Measurements from ENCODE around the gene ACACB. TPM values are rescaled to one million over a fixed set of nuclear protein-coding genes. Genes with fewer than 3 reads are reported as not detected.

ACACB gene
- total RNA-seq, 1 donor from 2014 or later, result 140 TPM

DNA sequence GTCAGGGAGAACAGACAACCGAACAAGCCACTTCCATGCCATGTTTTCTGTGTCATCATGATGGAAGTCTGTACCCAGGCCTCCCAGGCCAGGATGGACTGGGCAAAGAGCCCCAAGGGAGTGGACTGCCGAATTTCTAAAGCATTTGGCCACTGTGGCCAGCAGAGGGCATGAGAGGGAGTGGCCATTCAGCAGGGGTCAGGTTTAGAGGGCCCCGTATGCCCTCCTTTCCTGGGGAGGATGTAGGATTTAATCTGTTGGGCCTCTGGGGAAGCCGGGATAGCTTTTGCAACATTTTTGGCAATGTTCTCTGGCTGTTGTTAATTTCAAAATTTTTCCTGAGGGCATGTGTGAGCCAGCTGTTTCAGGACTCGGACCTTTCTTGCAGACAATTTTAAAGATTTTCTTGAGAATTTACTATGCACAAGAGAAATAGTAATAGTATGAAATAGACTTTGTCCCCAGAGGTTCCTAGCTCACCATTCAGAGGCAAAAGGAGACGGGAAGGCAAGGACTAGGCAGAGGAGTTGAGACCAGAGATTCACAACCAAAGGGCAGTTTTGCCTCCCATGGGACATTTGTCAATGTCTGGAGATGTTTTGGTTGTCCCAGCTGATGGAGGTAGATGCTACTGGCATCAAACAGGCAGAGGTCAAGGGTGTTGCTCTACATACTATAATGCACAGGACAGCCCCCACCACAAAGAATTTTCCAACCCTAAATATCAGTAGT, 18.0 kb downstream of the ACACB start:
- Histone ChIP-seq H3K27ac (peak overlapping the region in 1 of 2 donors; percentile 31), H3K36me3 (peaks cover 0 to under 1% of the 10 kb centered on the region in 2 donors), H3K9me3 (no peaks in the 10 kb centered on the region), H3K4me3 (no peak overlapping the region), H3K4me1 (peaks cover 0 to 6% of the 10 kb centered on the region in 2 donors), H3K27me3 (no peaks in the 10 kb centered on the region)
- DNase-seq (ENCODE audit: low spot score in 2 of 2), result no peak
- intact Hi-C loops (cut with DNase I), result no loop called here
- TF ChIP-seq, protein P1, sequence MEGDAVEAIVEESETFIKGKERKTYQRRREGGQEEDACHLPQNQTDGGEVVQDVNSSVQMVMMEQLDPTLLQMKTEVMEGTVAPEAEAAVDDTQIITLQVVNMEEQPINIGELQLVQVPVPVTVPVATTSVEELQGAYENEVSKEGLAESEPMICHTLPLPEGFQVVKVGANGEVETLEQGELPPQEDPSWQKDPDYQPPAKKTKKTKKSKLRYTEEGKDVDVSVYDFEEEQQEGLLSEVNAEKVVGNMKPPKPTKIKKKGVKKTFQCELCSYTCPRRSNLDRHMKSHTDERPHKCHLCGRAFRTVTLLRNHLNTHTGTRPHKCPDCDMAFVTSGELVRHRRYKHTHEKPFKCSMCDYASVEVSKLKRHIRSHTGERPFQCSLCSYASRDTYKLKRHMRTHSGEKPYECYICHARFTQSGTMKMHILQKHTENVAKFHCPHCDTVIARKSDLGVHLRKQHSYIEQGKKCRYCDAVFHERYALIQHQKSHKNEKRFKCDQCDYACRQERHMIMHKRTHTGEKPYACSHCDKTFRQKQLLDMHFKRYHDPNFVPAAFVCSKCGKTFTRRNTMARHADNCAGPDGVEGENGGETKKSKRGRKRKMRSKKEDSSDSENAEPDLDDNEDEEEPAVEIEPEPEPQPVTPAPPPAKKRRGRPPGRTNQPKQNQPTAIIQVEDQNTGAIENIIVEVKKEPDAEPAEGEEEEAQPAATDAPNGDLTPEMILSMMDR (IDR thresholded peaks at IDR 0.05), result peak in 2 of 3 experiments; percentile 18 to 22

DNA sequence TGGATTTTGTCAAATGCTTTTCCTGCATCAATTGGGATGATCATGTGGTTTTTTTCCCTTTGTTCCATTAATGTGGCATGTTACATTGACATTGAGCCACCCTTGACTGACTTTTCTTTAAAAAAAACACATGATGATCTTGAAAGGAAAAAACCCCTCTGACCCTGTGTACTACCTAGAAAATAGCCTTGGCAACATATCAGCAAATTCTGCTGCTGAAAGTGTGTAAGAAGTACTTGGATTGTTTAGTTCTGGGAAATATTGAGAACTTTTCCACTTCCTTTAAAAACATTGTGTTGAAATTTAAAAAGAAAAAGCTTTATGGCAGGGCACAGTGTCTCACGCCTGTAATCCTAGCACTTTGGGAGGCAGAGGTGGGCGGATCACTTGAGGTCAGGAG, 20.7 kb downstream of the ACACB start:
- H3K27ac ChIP-seq, result no peak overlapping the region
- intact Hi-C loops (cut with DNase I), result no loop called here
- H3K9me3 ChIP-seq, result no peaks in the 10 kb centered on the region
- H3K36me3 ChIP-seq, result peaks cover 0 to 11% of the 10 kb centered on the region in 2 donors
- H3K27me3 ChIP-seq, result no peaks in the 10 kb centered on the region
- H3K4me3 ChIP-seq, result no peak overlapping the region
- H3K4me1 ChIP-seq, result peaks cover 0 to 6% of the 10 kb centered on the region in 2 donors
- no peak for DNase-seq (ENCODE audit: low spot score in 2 of 2)
- TF ChIP-seq, protein P1 (IDR thresholded peaks at IDR 0.05), result no peak

DNA sequence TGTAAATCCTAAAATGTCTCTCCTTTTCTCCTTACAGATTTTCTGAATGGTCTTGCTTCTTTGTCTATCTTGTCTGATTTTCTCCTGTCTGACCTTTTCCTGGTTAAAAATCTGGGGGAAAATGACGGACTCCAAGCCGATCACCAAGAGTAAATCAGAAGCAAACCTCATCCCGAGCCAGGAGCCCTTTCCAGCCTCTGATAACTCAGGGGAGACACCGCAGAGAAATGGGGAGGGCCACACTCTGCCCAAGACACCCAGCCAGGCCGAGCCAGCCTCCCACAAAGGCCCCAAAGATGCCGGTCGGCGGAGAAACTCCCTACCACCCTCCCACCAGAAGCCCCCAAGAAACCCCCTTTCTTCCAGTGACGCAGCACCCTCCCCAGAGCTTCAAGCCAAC, 23.0 kb downstream of the ACACB start:
- Histone ChIP-seq H3K4me3 (no peak overlapping the region), H3K4me1 (peaks cover 0 to 2% of the 10 kb centered on the region in 2 donors), H3K36me3 (peaks cover 0 to 15% of the 10 kb centered on the region in 2 donors), H3K27ac (no peak overlapping the region), H3K27me3 (no peaks in the 10 kb centered on the region), H3K9me3 (no peaks in the 10 kb centered on the region)
- no peak for DNase-seq (ENCODE audit: low spot score in 2 of 2)
- intact Hi-C loops (cut with DNase I), result no loop called here
- TF ChIP-seq, protein P1 (IDR thresholded peaks at IDR 0.05), result no peak

DNA sequence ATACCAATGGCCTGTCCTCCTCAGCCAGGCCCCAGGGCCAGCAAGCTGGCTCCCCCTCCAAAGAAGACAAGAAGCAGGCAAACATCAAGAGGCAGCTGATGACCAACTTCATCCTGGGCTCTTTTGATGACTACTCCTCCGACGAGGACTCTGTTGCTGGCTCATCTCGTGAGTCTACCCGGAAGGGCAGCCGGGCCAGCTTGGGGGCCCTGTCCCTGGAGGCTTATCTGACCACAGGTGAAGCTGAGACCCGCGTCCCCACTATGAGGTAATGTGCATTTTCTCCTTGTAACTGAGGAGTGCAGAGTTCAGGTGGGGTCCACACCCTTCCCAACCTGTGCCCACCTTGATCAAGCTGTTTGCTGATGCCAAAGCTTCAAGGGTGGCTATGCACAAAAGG, 23.4 kb downstream of the ACACB start:
- no peak for DNase-seq (ENCODE audit: low spot score in 2 of 2)
- H3K27ac ChIP-seq, result no peak overlapping the region

DNA sequence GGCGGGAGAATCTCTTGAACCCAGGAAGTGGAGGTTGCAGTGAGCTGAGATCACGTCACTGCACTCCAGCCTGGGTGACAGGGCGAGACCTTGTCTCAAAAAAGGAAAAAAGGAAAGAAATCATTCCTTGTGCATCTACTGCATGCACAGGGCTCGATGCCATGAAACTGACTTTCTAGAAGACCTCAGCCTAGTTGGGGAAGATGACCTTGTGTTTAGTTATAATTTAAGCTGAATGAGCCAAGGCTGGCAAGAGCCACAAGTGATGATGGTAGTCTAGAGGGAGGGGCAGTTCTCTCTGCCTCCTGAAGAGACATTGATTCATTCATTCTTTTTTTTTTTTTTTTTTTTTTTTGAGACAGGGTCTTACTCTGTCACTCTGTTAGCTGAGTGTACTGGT, 24.2 kb downstream of the ACACB start:
- DNase-seq (ENCODE audit: low spot score in 2 of 2), result no peak
- H3K27me3 ChIP-seq, result no peaks in the 10 kb centered on the region
- H3K27ac ChIP-seq, result no peak overlapping the region
- intact Hi-C loops (cut with DNase I), result no loop called here
- H3K4me3 ChIP-seq, result no peak overlapping the region
- no peaks in the 10 kb centered on the region for H3K9me3 ChIP-seq
- no peaks in the 10 kb centered on the region for H3K4me1 ChIP-seq
- TF ChIP-seq, protein P1 (IDR thresholded peaks at IDR 0.05), result no peak
- peaks cover 0 to 15% of the 10 kb centered on the region in 2 donors for H3K36me3 ChIP-seq

More for the DNA sequence above, 23.4 kb downstream of the ACACB start:
- Histone ChIP-seq H3K4me3 (no peak overlapping the region), H3K27me3 (no peaks in the 10 kb centered on the region), H3K4me1 (no peaks in the 10 kb centered on the region), H3K36me3 (peaks cover 0 to 15% of the 10 kb centered on the region in 2 donors), H3K9me3 (no peaks in the 10 kb centered on the region)
- TF ChIP-seq, protein P1 (IDR thresholded peaks at IDR 0.05), result no peak
- intact Hi-C loops (cut with DNase I), result no loop called here

All from ascending aorta (tissue), 2 donors.